Endothelial cell (in vitro differentiated cells): ENCODE results near the gene WNT9A. TPM values are rescaled to one million over a fixed set of nuclear protein-coding genes. Genes with fewer than 3 reads are reported as not detected.

Source experiments
- DNase-seq: peaks from one replicate; pipeline ENCODE4 v3.0.0; 2021; ENCODE audit warnings: low spot score
- H3K27ac Mint-ChIP-seq: one replicate; pipeline ENCODE4 v1.8.0; 2021; ENCODE audit warnings: mixed read lengths, inconsistent platforms; ENCODE audit not compliant: unreplicated experiment
- H3K27me3 Mint-ChIP-seq: one replicate; pipeline ENCODE4 v1.8.0; 2021; ENCODE audit warnings: mild to moderate bottlenecking, moderate library complexity, mixed read lengths, inconsistent platforms; ENCODE audit not compliant: unreplicated experiment
- H3K36me3 Mint-ChIP-seq: one replicate; pipeline ENCODE4 v1.8.0; 2021; ENCODE audit warnings: mild to moderate bottlenecking, low read depth, mixed read lengths, inconsistent platforms; ENCODE audit not compliant: unreplicated experiment
- H3K4me1 Mint-ChIP-seq: one replicate; pipeline ENCODE4 v1.8.0; 2021; ENCODE audit warnings: mild to moderate bottlenecking, mixed read lengths, inconsistent platforms; ENCODE audit not compliant: unreplicated experiment
- H3K4me3 Mint-ChIP-seq: one replicate; pipeline ENCODE4 v1.8.0; 2021; ENCODE audit warnings: mild to moderate bottlenecking, mixed read lengths, inconsistent platforms; ENCODE audit not compliant: unreplicated experiment
- H3K9me3 Mint-ChIP-seq: one replicate; pipeline ENCODE4 v1.8.0; 2021; ENCODE audit warnings: mixed read lengths, inconsistent platforms; ENCODE audit not compliant: unreplicated experiment
- CTCF ChIP-seq: fragments of 200-600 bp; sonication (generic); IDR thresholded peaks from one replicate; pipeline ENCODE4 v1.5.0; 2021; ENCODE audit warnings: antibody characterized with exemption; ENCODE audit not compliant: unreplicated experiment
- total RNA-seq: library from RNA; stranded (reverse); fragmentation: NEBNext Ultra II Directional; extraction: Animal tissue kit (Norgen Biotek cat#: 25700); gene quantifications from one replicate; pipeline ENCODE4 v1.2.1, GENCODE V29; 2021; ENCODE audit not compliant: unreplicated experiment

Gene WNT9A
- total RNA-seq, 1 donor from 2014 or later: 1.0 TPM

GRCh38 chr1:227904541-227905335 is 43.0 kb downstream of the WNT9A start:
- Mint-ChIP-seq H3K27me3 (no peaks in the 10 kb centered on the region), H3K4me1 (no peaks in the 10 kb centered on the region), H3K4me3 (no peak overlapping the region), H3K9me3 (no peaks in the 10 kb centered on the region), H3K27ac (no peak overlapping the region), H3K36me3 (peaks cover 4% of the 10 kb centered on the region)
- no peak for DNase-seq
- TF ChIP-seq CTCF: no peak

DNA sequence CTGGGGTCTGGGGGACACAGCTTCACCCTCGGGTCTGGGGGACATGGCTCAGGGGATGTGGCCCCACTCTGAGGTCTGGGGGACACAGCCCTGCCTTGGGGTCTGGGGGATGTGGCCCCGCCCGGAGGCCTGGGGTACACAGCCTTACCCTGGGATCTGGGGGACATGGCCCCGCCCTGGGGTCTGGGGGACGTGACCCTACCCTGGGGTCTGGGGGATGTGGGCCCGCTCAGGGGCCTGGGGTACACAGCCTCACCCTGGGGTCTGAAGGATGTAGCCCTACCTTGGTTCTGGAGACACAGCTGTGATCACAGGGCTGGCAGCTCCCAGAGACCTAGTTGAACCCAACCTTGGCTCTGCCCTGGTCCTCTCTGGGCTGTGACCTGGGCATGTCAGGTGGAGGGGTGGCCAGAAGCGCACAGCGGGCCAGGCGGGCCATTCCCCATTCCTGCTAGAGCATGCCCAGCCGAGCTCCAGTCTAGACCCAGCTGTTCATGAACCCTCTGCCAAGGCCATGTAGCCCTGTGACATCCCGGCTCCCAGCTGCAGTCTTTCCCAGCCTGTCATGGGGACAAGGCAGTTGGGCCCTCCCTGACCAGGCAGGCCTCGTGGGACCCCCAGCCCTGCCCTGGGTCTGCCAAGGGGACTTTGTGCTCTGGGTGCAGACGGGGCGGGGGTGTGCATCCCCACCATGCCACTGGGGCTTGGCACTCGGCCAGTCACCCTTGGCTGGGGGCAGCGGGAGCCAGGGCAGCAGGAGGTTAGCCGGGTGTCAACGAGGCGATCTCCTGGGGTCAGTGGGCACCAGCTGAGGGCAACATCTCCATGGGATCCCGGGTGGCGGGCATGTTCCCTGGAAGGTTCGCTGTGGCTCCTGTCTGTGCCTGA is 43.9 kb downstream of the WNT9A start:
- TF ChIP-seq CTCF: no peak
- H3K36me3 Mint-ChIP-seq: peaks cover 2% of the 10 kb centered on the region
- DNase-seq: no peak
- H3K4me1 Mint-ChIP-seq: no peaks in the 10 kb centered on the region
- no peak overlapping the region for H3K4me3 Mint-ChIP-seq
- H3K27me3 Mint-ChIP-seq: no peaks in the 10 kb centered on the region
- no peaks in the 10 kb centered on the region for H3K9me3 Mint-ChIP-seq
- H3K27ac Mint-ChIP-seq: no peak overlapping the region

GRCh38 chr1:227903061-227903521 is 44.6 kb downstream of the WNT9A start:
- H3K27me3 Mint-ChIP-seq: no peaks in the 10 kb centered on the region
- H3K9me3 Mint-ChIP-seq: no peaks in the 10 kb centered on the region
- no peak for DNase-seq
- H3K36me3 Mint-ChIP-seq: no peaks in the 10 kb centered on the region
- H3K4me3 Mint-ChIP-seq: no peak overlapping the region
- no peak for TF ChIP-seq CTCF
- H3K27ac Mint-ChIP-seq: no peak overlapping the region
- H3K4me1 Mint-ChIP-seq: no peaks in the 10 kb centered on the region

GRCh38 chr1:227902641-227902990 is 45.1 kb downstream of the WNT9A start:
- Mint-ChIP-seq H3K27me3 (peaks cover 4% of the 10 kb centered on the region), H3K4me1 (no peaks in the 10 kb centered on the region), H3K9me3 (no peaks in the 10 kb centered on the region), H3K36me3 (peaks cover 4% of the 10 kb centered on the region), H3K27ac (no peak overlapping the region), H3K4me3 (no peak overlapping the region)
- DNase-seq: no peak
- TF ChIP-seq CTCF: no peak
